Adrenal gland (tissue), 5 donors: ENCODE results near the gene NTHL1.

ENCODE experiments used
- POLR2A ChIP-seq, 2 donors: fragments of 450-650 bp; IDR thresholded peaks; one replicate each; pipeline ENCODE4 v1.6.1; 2017; ENCODE audit warnings: antibody characterized with exemption in 2 of 2, mild to moderate bottlenecking in 2 of 2, moderate library complexity in 1 of 2
- TF ChIP-seq, protein P1 (sequence below), 6 experiments: fragments of 450-650 bp in 4 of 6; fragments of 200-600 bp in 2 of 6; sonication (generic) in 1 of 6; IDR thresholded peaks; 1 replicate in 5 of 6; 2 replicates in 1 of 6; pipeline versions ENCODE4 v1.5.1 to v1.8.0; 2016 to 2021; ENCODE audit warnings: antibody characterized with exemption in 6 of 6, mild to moderate bottlenecking in 2 of 6, moderate library complexity in 1 of 6
- donor health status: DM: no; HTN: no; CAD: no.

DNA sequence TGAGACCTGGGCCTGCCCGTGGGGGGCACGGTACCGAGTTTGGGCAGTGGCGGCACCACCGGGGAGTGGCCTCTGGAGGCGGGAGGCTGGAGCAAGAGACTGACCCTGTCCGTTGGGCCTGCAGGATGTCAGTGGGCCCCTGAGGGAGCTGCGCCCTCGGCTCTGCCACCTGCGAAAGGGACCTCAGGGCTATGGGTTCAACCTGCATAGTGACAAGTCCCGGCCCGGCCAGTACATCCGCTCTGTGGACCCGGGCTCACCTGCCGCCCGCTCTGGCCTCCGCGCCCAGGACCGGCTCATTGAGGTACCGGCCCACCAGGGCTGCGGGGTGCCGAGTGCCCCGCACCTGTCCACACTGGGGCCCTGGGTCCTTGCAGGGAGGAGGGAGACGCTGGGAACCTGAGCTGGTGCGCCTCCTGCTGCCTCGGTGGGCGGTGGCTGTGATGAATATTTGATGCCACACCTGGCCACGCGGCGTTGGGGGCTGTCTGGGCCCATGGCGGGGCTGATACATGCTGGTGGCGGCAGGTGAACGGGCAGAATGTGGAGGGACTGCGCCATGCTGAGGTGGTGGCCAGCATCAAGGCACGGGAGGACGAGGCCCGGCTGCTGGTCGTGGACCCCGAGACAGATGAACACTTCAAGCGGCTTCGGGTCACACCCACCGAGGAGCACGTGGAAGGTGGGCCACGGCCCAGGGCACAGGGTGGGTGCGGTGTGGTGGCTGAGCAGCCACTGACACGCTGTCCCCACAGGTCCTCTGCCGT is 11.3 kb downstream of the NTHL1 start:
- TF ChIP-seq, protein P1, sequence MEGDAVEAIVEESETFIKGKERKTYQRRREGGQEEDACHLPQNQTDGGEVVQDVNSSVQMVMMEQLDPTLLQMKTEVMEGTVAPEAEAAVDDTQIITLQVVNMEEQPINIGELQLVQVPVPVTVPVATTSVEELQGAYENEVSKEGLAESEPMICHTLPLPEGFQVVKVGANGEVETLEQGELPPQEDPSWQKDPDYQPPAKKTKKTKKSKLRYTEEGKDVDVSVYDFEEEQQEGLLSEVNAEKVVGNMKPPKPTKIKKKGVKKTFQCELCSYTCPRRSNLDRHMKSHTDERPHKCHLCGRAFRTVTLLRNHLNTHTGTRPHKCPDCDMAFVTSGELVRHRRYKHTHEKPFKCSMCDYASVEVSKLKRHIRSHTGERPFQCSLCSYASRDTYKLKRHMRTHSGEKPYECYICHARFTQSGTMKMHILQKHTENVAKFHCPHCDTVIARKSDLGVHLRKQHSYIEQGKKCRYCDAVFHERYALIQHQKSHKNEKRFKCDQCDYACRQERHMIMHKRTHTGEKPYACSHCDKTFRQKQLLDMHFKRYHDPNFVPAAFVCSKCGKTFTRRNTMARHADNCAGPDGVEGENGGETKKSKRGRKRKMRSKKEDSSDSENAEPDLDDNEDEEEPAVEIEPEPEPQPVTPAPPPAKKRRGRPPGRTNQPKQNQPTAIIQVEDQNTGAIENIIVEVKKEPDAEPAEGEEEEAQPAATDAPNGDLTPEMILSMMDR (IDR thresholded peaks at IDR 0.05), result no peak
- TF ChIP-seq POLR2A (IDR thresholded peaks at IDR 0.05), result no peak
